ENCODE data around the gene GPR141. TPM values are rescaled to one million over a fixed set of nuclear protein-coding genes. Genes with fewer than 3 reads are reported as not detected.

GPR141 gene
- total and polyA plus RNA-seq, 2 donors (not counting 1 experiment from before 2014, with no cell fraction given): not detected

GRCh38 chr7:37758501-37759045, 75.0 kb downstream of the GPR141 start:
- H3K27me3 ChIP-seq (replicated peaks in 1 of 4; ENCODE audit: control extremely low read depth in 1 of 4, control insufficient read depth in 3 of 4, insufficient read depth in 4 of 4, low read length in 3 of 4): no peaks in the 10 kb centered on the region
- H2AFZ ChIP-seq (ENCODE audit: insufficient read depth, low read depth, low read length, poor library complexity, severe bottlenecking): no peak overlapping the region
- H3K27me3 Mint-ChIP-seq: peaks cover 16% of the 10 kb centered on the region
- DNase-seq: no peak
- no peak overlapping the region for H3K4me3 ChIP-seq (ENCODE audit: control extremely low read depth in 1 of 5, extremely low read depth in 1 of 5, insufficient read depth in 1 of 5, low read depth in 2 of 5, low read length in 4 of 5)
- no peaks in the 10 kb centered on the region for H3K79me2 ChIP-seq (ENCODE audit: control insufficient read depth, insufficient read depth, low read length)
- H3K4me2 ChIP-seq (replicated peaks; ENCODE audit: low read depth, low read length, poor library complexity, severe bottlenecking): no peak overlapping the region
- ChIA-PET POLR2A (no interaction called here), CTCF (no interaction called here)
- no peak for ATAC-seq (ENCODE audit: low read depth)
- no peak overlapping the region for H3K4me3 Mint-ChIP-seq
- no peak overlapping the region for H3K27ac ChIP-seq (ENCODE audit: low read length in 2 of 2)
- H3K27ac Mint-ChIP-seq: no peak overlapping the region
- intact Hi-C loops (cut with micrococcal nuclease): no loop called here
- TF ChIP-seq EZH2 (IDR thresholded peaks at IDR 0.05; ENCODE audit: borderline replicate concordance, insufficient read depth, low read depth, low read length, poor library complexity, severe bottlenecking) (no peak), CTCF (IDR thresholded peaks at IDR 0.05) (no peak)
- H3K4me1 Mint-ChIP-seq: no peaks in the 10 kb centered on the region
- H3K9me3 Mint-ChIP-seq (ENCODE audit: insufficient read depth): no peaks in the 10 kb centered on the region
- 83% methylated on average over 2 of the region's 3 CpGs for WGBS (ENCODE audit: insufficient coverage)
- H3K9ac ChIP-seq (ENCODE audit: low read length): no peak overlapping the region
- H3K9me3 ChIP-seq (ENCODE audit: control extremely low read depth in 1 of 3, control insufficient read depth in 2 of 3, insufficient read depth in 1 of 3, low read length in 2 of 3): peaks cover 0 to 7% (median 0%) of the 10 kb centered on the region in 3 donors
- no peaks in the 10 kb centered on the region for H3K4me1 ChIP-seq (ENCODE audit: control insufficient read depth in 2 of 2, insufficient read depth in 2 of 2, low read length in 2 of 2)
- no peaks in the 10 kb centered on the region for H4K20me1 ChIP-seq (ENCODE audit: control insufficient read depth, insufficient read depth, low read length, poor library complexity, severe bottlenecking)
- no peaks in the 10 kb centered on the region for H3K36me3 ChIP-seq (replicated peaks in 1 of 2; ENCODE audit: control extremely low read depth in 1 of 2, control insufficient read depth in 1 of 2, extremely low read depth in 1 of 2, insufficient read depth in 2 of 2, low read length in 1 of 2)

- H3K4me3 Mint-ChIP-seq: no peak overlapping the region
- no peaks in the 10 kb centered on the region for H3K79me2 ChIP-seq (ENCODE audit: control insufficient read depth, insufficient read depth, low read length)
- WGBS (ENCODE audit: insufficient coverage): 62% methylated on average over 3 of the region's 5 CpGs
- no peak overlapping the region for H3K4me2 ChIP-seq (replicated peaks; ENCODE audit: low read depth, low read length, poor library complexity, severe bottlenecking)
- no peak for ATAC-seq (ENCODE audit: low read depth)
- DNase-seq: no peak
- H3K27me3 ChIP-seq (replicated peaks in 1 of 4; ENCODE audit: control extremely low read depth in 1 of 4, control insufficient read depth in 3 of 4, insufficient read depth in 4 of 4, low read length in 3 of 4): no peaks in the 10 kb centered on the region
- H3K4me1 ChIP-seq (ENCODE audit: control insufficient read depth in 2 of 2, insufficient read depth in 2 of 2, low read length in 2 of 2): no peaks in the 10 kb centered on the region
- CTCF ChIA-PET: interaction anchor here (1.5 kb wide), 1 partner anchor 27 kb away, joined by 3 read pairs; no protein-coding TSS in a partner anchor
- H3K27ac Mint-ChIP-seq: no peak overlapping the region
- intact Hi-C loops (cut with micrococcal nuclease): no loop called here
- no peak overlapping the region for H2AFZ ChIP-seq (ENCODE audit: insufficient read depth, low read depth, low read length, poor library complexity, severe bottlenecking)
- POLR2A ChIA-PET: no interaction called here
- peaks cover 0 to 9% (median 0%) of the 10 kb centered on the region in 3 donors for H3K9me3 ChIP-seq (ENCODE audit: control extremely low read depth in 1 of 3, control insufficient read depth in 2 of 3, insufficient read depth in 1 of 3, low read length in 2 of 3)
- TF ChIP-seq EZH2 (IDR thresholded peaks at IDR 0.05; ENCODE audit: borderline replicate concordance, insufficient read depth, low read depth, low read length, poor library complexity, severe bottlenecking): no peak
- no peaks in the 10 kb centered on the region for H4K20me1 ChIP-seq (ENCODE audit: control insufficient read depth, insufficient read depth, low read length, poor library complexity, severe bottlenecking)
- H3K4me1 Mint-ChIP-seq: no peaks in the 10 kb centered on the region
- peaks cover 16% of the 10 kb centered on the region for H3K27me3 Mint-ChIP-seq
- no peak overlapping the region for H3K9ac ChIP-seq (ENCODE audit: low read length)
- H3K4me3 ChIP-seq (ENCODE audit: control extremely low read depth in 1 of 5, extremely low read depth in 1 of 5, insufficient read depth in 1 of 5, low read depth in 2 of 5, low read length in 4 of 5): no peak overlapping the region
- H3K27ac ChIP-seq (ENCODE audit: low read length in 2 of 2): no peak overlapping the region
- no peaks in the 10 kb centered on the region for H3K9me3 Mint-ChIP-seq (ENCODE audit: insufficient read depth)
- no peaks in the 10 kb centered on the region for H3K36me3 ChIP-seq (replicated peaks in 1 of 2; ENCODE audit: control extremely low read depth in 1 of 2, control insufficient read depth in 1 of 2, extremely low read depth in 1 of 2, insufficient read depth in 2 of 2, low read length in 1 of 2)
Observed at GRCh38 chr7:37759526-37759925, 76.0 kb downstream of the GPR141 start.

Data from B cell (primary cell).